Measurements from ENCODE around the gene BYSL. TPM values are rescaled to one million over a fixed set of nuclear protein-coding genes. Genes with fewer than 3 reads are reported as not detected.
A peak's percentile ranks its signal among the peaks of the same experiment; 100 is the strongest.

Gene BYSL
- total RNA-seq, 1 experiment from 2014 or later = 32.3 TPM

- Histone ChIP-seq H3K27ac (peak overlapping the region; percentile 37), H3K36me3 (no peaks in the 10 kb centered on the region), H3K9me3 (replicated peaks) (no peaks in the 10 kb centered on the region), H3K27me3 (no peaks in the 10 kb centered on the region), H3K4me1 (peaks cover 19% of the 10 kb centered on the region), H3K4me3 (no peak overlapping the region)
- no peak for DNase-seq
Observed at GRCh38 chr6:41967312-41968287, 46.3 kb downstream of the BYSL start.

GRCh38 chr6:41970436-41970846, 49.1 kb downstream of the BYSL start:
- no peak for DNase-seq
- H3K36me3 ChIP-seq = no peaks in the 10 kb centered on the region
- H3K9me3 ChIP-seq (replicated peaks) = no peaks in the 10 kb centered on the region
- H3K27me3 ChIP-seq = no peaks in the 10 kb centered on the region
- no peak overlapping the region for H3K27ac ChIP-seq
- peaks cover 19% of the 10 kb centered on the region for H3K4me1 ChIP-seq
- no peak overlapping the region for H3K4me3 ChIP-seq

- no peaks in the 10 kb centered on the region for H3K36me3 ChIP-seq
- H3K4me1 ChIP-seq = peaks cover 4% of the 10 kb centered on the region
- no peak for DNase-seq
- H3K27me3 ChIP-seq = no peaks in the 10 kb centered on the region
- no peak overlapping the region for H3K4me3 ChIP-seq
- no peaks in the 10 kb centered on the region for H3K9me3 ChIP-seq (replicated peaks)
- no peak overlapping the region for H3K27ac ChIP-seq
Observed at GRCh38 chr6:41972826-41973225, 51.5 kb downstream of the BYSL start.

GRCh38 chr6:41974281-41974825, 53.1 kb downstream of the BYSL start:
- H3K9me3 ChIP-seq (replicated peaks) = no peaks in the 10 kb centered on the region
- H3K36me3 ChIP-seq = no peaks in the 10 kb centered on the region
- H3K27ac ChIP-seq = no peak overlapping the region
- H3K4me3 ChIP-seq = no peak overlapping the region
- DNase-seq = no peak
- no peaks in the 10 kb centered on the region for H3K27me3 ChIP-seq
- H3K4me1 ChIP-seq = peaks cover 4% of the 10 kb centered on the region; the same call in 1 of the 2 replicates

GRCh38 chr6:41975276-41975675, 54.0 kb downstream of the BYSL start:
- no peak for DNase-seq
- Histone ChIP-seq H3K4me1 (peaks cover 3% of the 10 kb centered on the region; the same call in 1 of the 2 replicates), H3K4me3 (no peak overlapping the region), H3K27ac (no peak overlapping the region), H3K9me3 (replicated peaks) (no peaks in the 10 kb centered on the region), H3K27me3 (no peaks in the 10 kb centered on the region), H3K36me3 (no peaks in the 10 kb centered on the region)

- DNase-seq = no peak
- H3K27me3 ChIP-seq = no peaks in the 10 kb centered on the region
- no peaks in the 10 kb centered on the region for H3K9me3 ChIP-seq (replicated peaks)
- no peaks in the 10 kb centered on the region for H3K36me3 ChIP-seq
- H3K27ac ChIP-seq = no peak overlapping the region
- H3K4me3 ChIP-seq = no peak overlapping the region
- no peaks in the 10 kb centered on the region for H3K4me1 ChIP-seq
Observed at GRCh38 chr6:41976794-41977484, 55.6 kb downstream of the BYSL start.

Other genes starting within 250 kb of the BYSL start
- gene TFEB, start 185.9 kb upstream of the BYSL start, total RNA-seq (2014; rRNA removed; shearing (Covaris generic)) = 0.57 and 0.63 TPM in 2 replicates
- gene PGC, start 174.1 kb upstream of the BYSL start, total RNA-seq (2014; rRNA removed; shearing (Covaris generic)) = not detected in 2 replicates
- 2.6 TPM in 2 replicates for gene FRS3, start 141.6 kb upstream of the BYSL start, total RNA-seq (2014; rRNA removed; shearing (Covaris generic))
- gene PRICKLE4, start 140.7 kb upstream of the BYSL start, total RNA-seq (2014; rRNA removed; shearing (Covaris generic)) = 0.28 TPM in 1 of 2 replicates, not detected in the other
- gene TOMM6, start 133.8 kb upstream of the BYSL start, total RNA-seq (2014; rRNA removed; shearing (Covaris generic)) = 194 and 198 TPM in 2 replicates
- gene USP49, start 26.1 kb upstream of the BYSL start, total RNA-seq (2014; rRNA removed; shearing (Covaris generic)) = 6.4 and 7.3 TPM in 2 replicates
- 33.4 and 34.8 TPM in 2 replicates for gene MED20, start 360 bp upstream of the BYSL start, total RNA-seq (2014; rRNA removed; shearing (Covaris generic))
- 150 and 159 TPM in 2 replicates for gene CCND3, start 20.3 kb downstream of the BYSL start, total RNA-seq (2014; rRNA removed; shearing (Covaris generic))
- 37.0 and 43.1 TPM in 2 replicates for gene TAF8, start 129.0 kb downstream of the BYSL start, total RNA-seq (2014; rRNA removed; shearing (Covaris generic))
- gene C6orf132, start 221.1 kb downstream of the BYSL start, total RNA-seq (2014; rRNA removed; shearing (Covaris generic)) = not detected in 2 replicates

All from SJCRH30 (cell line).